ENCODE data around the gene SPARC.
"Not testable (repeated sequence)": the region's sequence is repeated elsewhere in the genome, so short reads cannot be mapped to it uniquely, and the experiment has no call there.

The SPARC gene

DNA sequence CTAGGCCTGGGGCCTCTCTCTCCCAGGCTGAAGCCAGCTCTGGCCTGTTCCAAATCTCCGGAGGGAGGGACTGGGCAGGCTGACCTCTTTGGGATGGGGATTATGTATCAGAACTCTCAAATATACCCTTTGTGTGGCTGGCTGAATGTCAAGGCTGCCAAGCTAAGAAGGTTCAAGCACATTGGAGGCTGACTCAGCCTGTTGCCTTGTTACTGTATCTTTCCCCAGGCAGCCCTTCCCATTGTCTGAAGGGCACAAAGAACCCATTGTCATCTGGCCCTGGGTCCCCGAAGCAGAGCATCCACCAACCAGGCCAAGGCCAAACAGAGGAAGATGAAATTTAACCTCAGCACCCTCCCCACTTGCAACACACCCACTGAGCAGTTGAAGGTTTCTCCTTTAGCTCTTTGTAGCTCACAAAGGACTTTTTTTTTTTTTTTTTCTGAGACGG is 7.3 kb upstream of the SPARC start:
- TF ChIP-seq CTCF (IDR thresholded peaks at IDR 0.05; ENCODE audit: low read depth, low read length, missing control alignments) = no peak
- no peaks in the 10 kb centered on the region for H3K36me3 ChIP-seq (replicated peaks)
- H3K27me3 ChIP-seq (replicated peaks) = no peaks in the 10 kb centered on the region
- H3K27ac ChIP-seq = no peak overlapping the region
- in situ Hi-C loops (cut with HindIII; ENCODE audit: low pct_ligation_motif_present, low sequenced_read_pairs) = no loop called here
- no peak overlapping the region for H3K4me3 ChIP-seq (ENCODE audit: low read depth, low read length)
- DNase-seq = no peak

DNA sequence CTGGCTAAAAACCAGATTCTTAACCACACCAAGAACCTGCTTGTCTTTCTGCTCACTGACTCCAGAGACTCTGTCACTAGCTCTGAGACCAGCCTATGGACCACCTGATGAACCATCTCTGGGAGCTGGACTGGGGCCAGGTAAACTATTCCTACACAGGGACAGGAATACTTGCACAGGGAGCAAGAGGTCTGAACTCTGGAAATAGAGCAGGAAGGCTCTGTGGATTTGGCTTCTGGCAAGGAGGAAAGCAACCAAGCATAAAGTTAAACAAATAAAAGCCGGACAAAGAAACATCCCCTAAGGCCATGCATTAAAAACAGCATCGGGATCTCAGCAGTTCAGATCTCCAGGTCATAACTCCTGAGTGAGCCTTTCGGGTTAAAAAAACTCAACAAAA is 5.6 kb upstream of the SPARC start:
- in situ Hi-C loops (cut with HindIII; ENCODE audit: low pct_ligation_motif_present, low sequenced_read_pairs) = no loop called here
- Histone ChIP-seq H3K27me3 (replicated peaks) (no peaks in the 10 kb centered on the region), H3K27ac (no peak overlapping the region), H3K36me3 (replicated peaks) (no peaks in the 10 kb centered on the region), H3K4me3 (ENCODE audit: low read depth, low read length) (no peak overlapping the region)
- TF ChIP-seq CTCF (IDR thresholded peaks at IDR 0.05; ENCODE audit: low read depth, low read length, missing control alignments) = no peak
- DNase-seq = no peak

DNA sequence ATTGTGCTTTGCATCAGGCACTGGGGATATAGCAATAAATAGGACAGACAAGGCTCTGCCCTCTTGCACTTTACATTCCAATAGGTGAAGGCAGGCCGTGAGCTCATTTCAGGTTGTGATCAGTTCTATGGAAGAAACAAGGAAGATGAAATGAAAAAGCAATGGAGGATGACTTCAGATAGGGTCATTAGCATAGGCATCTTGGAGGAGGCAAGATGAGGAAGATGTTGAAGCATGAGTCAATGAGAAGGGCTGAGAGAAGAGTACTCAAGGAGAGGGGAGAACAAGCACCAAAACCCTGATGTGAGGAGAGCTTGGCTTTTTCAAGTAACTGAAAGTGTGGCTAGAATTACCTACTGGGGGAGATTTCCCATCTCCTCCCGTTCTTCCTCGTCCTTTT is 5.0 kb upstream of the SPARC start:
- Histone ChIP-seq H3K4me3 (ENCODE audit: low read depth, low read length) (no peak overlapping the region), H3K36me3 (replicated peaks) (no peaks in the 10 kb centered on the region), H3K27ac (no peak overlapping the region), H3K27me3 (replicated peaks) (no peaks in the 10 kb centered on the region)
- no peak for DNase-seq
- in situ Hi-C loops (cut with HindIII; ENCODE audit: low pct_ligation_motif_present, low sequenced_read_pairs) = no loop called here
- no peak for TF ChIP-seq CTCF (IDR thresholded peaks at IDR 0.05; ENCODE audit: low read depth, low read length, missing control alignments)

GRCh38 chr5:151689591-151689990 is 2.9 kb upstream of the SPARC start:
- H3K27me3 ChIP-seq (replicated peaks); in situ Hi-C loops (cut with HindIII; ENCODE audit: low pct_ligation_motif_present, low sequenced_read_pairs); H3K27ac ChIP-seq; DNase-seq; H3K4me3 ChIP-seq (ENCODE audit: low read depth, low read length): not testable (repeated sequence)
- peaks cover 17% of the 10 kb centered on the region for H3K36me3 ChIP-seq (replicated peaks)

DNA sequence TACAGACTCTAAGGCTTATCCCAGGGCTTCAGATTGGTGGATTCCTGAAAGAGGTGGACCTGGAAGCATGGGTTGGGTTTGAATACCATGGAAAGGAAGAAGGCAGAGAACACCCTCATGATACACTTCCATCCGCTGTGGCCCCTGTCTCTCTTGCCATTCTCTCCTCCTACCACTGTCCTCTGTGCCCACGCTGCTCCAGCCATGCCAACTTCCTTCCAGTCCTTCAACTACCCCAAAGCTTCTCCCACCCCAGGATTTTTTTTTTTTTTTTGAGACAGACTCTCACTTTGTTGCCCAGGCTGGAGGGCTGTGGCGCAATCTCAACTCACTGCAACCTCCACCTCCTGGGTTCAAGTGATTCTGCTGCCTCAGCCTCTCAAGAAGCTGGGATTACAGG is 1.7 kb upstream of the SPARC start:
- Histone ChIP-seq H3K36me3 (replicated peaks) (peaks cover 26% of the 10 kb centered on the region), H3K27ac (no peak overlapping the region), H3K4me3 (ENCODE audit: low read depth, low read length) (no peak overlapping the region), H3K27me3 (replicated peaks) (no peaks in the 10 kb centered on the region)
- in situ Hi-C loops (cut with HindIII; ENCODE audit: low pct_ligation_motif_present, low sequenced_read_pairs) = no loop called here
- DNase-seq = no peak
- no peak for TF ChIP-seq CTCF (IDR thresholded peaks at IDR 0.05; ENCODE audit: low read depth, low read length, missing control alignments)

DNA sequence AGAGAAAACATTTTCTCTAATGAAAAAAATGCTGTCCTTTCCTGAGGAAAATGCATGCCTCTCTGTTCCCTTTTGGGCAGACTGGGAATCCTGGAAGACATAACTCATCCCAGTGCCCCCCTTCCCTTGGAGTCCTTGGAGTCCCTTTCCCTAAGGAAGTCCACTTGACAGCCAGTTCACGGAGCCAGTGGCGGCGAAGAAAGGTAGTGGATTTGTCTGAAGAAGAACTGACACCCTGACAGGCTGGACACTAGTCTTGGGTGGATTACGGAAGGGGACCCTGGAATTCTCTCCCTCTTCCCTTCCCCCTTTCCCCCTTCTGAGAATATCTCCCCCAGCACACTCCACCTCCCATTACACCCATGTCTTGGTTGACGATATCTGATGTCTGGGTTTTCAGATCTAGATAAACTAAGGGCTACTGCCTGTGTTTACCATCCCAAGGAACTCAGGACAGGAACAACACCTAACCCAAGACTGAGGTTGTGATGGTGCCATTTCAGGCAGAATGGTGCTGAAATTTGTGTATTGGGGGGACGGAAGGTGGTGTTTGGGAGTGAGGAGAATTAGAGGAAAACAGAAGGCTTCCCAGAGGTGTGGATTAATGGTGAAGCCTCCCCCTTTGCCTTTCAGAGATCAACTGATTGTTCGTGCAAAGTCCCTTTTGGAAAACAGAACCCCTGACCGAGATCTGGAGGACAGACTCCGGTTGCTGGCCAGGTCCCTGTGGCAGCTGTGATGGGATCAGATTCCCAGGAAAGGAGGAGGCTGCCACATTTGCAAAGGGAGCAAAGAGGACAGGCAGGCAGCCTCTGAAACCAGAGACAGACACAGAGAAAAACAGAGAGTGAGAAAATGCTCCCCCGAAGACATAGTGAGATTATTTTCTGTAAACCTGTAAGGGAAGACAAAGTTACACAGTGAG is 704 bp downstream of the SPARC start:
- peaks cover 48% of the 10 kb centered on the region for H3K36me3 ChIP-seq (replicated peaks)
- no peak for DNase-seq
- TF ChIP-seq CTCF (IDR thresholded peaks at IDR 0.05; ENCODE audit: low read depth, low read length, missing control alignments) = no peak
- H3K27me3 ChIP-seq (replicated peaks) = no peaks in the 10 kb centered on the region
- peak overlapping the region; percentile 100 for H3K4me3 ChIP-seq (ENCODE audit: low read depth, low read length)
- in situ Hi-C loops (cut with HindIII; ENCODE audit: low pct_ligation_motif_present, low sequenced_read_pairs) = no loop called here
- H3K27ac ChIP-seq = peak overlapping the region; percentile 88

Measured in brain microvascular endothelial cell (primary cell).